Neural progenitor cell (in vitro differentiated cells): ENCODE results near the gene PHLDB2. TPM values are rescaled to one million over a fixed set of nuclear protein-coding genes. Genes with fewer than 3 reads are reported as not detected.

Source experiments
- DNase-seq: peaks from one replicate; pipeline ENCODE4 v3.0.0-alpha.2; 2016; ENCODE audit warnings: low spot score
- H2AFZ ChIP-seq: fragments of 200-600 bp; sonication (generic); replicated peaks from 2 replicates; pipeline ENCODE4 v1.6.1; 2016; ENCODE audit warnings: antibody characterized with exemption
- H3F3A ChIP-seq: fragments of 200-600 bp; sonication (generic); 2 replicates; pipeline ENCODE4 v1.6.1; 2016; ENCODE audit warnings: antibody characterized with exemption, low read depth
- H3K27ac ChIP-seq: fragments of 200-600 bp; sonication (generic); 2 replicates; pipeline ENCODE4 v1.5.1; 2016; ENCODE audit warnings: mild to moderate bottlenecking
- H3K27me3 ChIP-seq: fragments of 200-600 bp; sonication (generic); 2 replicates; pipeline ENCODE4 v1.6.1; 2016; ENCODE audit warnings: mild to moderate bottlenecking, moderate library complexity
- H3K36me3 ChIP-seq: fragments of 200-600 bp; sonication (generic); 2 replicates; pipeline ENCODE4 v1.5.1; 2016
- H3K4me1 ChIP-seq: fragments of 200-600 bp; sonication (generic); 2 replicates; pipeline ENCODE4 v1.6.1; 2016; ENCODE audit warnings: mixed run types
- H3K4me2 ChIP-seq: fragments of 200-600 bp; sonication (generic); 2 replicates; pipeline ENCODE4 v1.6.1; 2016
- H3K4me3 ChIP-seq: fragments of 200-600 bp; sonication (generic); 2 replicates; pipeline ENCODE4 v1.5.1; 2016
- H3K79me2 ChIP-seq: fragments of 200-600 bp; sonication (generic); 2 replicates; pipeline ENCODE4 v1.6.1; 2016; ENCODE audit warnings: low read depth
- H3K9ac ChIP-seq: fragments of 200-600 bp; sonication (generic); 2 replicates; pipeline ENCODE4 v1.6.1; 2016
- H3K9me3 ChIP-seq: fragments of 200-600 bp; sonication (generic); 2 replicates; pipeline ENCODE4 v1.5.1; 2016; ENCODE audit warnings: low read depth
- H4K20me1 ChIP-seq: fragments of 200-600 bp; sonication (generic); 2 replicates; pipeline ENCODE4 v1.6.1; 2016; ENCODE audit warnings: low read depth
- H3K27ac Mint-ChIP-seq: 3 replicates; pipeline ENCODE4 v1.8.0; 2021; ENCODE audit warnings: mixed read lengths
- H3K27me3 Mint-ChIP-seq: 2 replicates; pipeline ENCODE4 v1.8.0; 2022; ENCODE audit warnings: low read depth, mild to moderate bottlenecking, inconsistent platforms, moderate library complexity, mixed read lengths; ENCODE audit not compliant: insufficient read depth
- H3K36me3 Mint-ChIP-seq: 3 replicates; pipeline ENCODE4 v1.8.0; 2021; ENCODE audit warnings: mixed read lengths
- H3K4me1 Mint-ChIP-seq: 3 replicates; pipeline ENCODE4 v1.8.0; 2021; ENCODE audit warnings: mixed read lengths
- H3K4me3 Mint-ChIP-seq: 3 replicates; pipeline ENCODE4 v1.8.0; 2021; ENCODE audit warnings: mild to moderate bottlenecking, moderate library complexity, mixed read lengths
- H3K9me3 Mint-ChIP-seq: 3 replicates; pipeline ENCODE4 v1.8.0; 2020; ENCODE audit warnings: mixed read lengths
- EZH2 ChIP-seq: fragments of 200-600 bp; sonication (generic); IDR thresholded peaks from 2 replicates; pipeline ENCODE4 v1.6.1; 2017; ENCODE audit warnings: antibody characterized with exemption, mild to moderate bottlenecking, moderate library complexity
- EZH2phosphoT487 ChIP-seq: fragments of 200-600 bp; sonication (generic); IDR thresholded peaks from 2 replicates; pipeline ENCODE4 v1.6.1; 2017; ENCODE audit warnings: antibody characterized with exemption
- total RNA-seq: library from RNA; depleted of rRNA; stranded (reverse); fragments of >200 nt; gene quantifications from 2 replicates; pipeline ENCODE4 v1.2.3, GENCODE V29; 2015; ENCODE audit warnings: low replicate concordance
- TF ChIP-seq, protein P1 (sequence below): fragments of 200-600 bp; sonication (generic); IDR thresholded peaks from 2 replicates; pipeline ENCODE4 v1.5.1; 2017; ENCODE audit warnings: antibody characterized with exemption, mild to moderate bottlenecking

The PHLDB2 gene
- total RNA-seq, 1 donor from 2014 or later = 15.9 TPM

DNA sequence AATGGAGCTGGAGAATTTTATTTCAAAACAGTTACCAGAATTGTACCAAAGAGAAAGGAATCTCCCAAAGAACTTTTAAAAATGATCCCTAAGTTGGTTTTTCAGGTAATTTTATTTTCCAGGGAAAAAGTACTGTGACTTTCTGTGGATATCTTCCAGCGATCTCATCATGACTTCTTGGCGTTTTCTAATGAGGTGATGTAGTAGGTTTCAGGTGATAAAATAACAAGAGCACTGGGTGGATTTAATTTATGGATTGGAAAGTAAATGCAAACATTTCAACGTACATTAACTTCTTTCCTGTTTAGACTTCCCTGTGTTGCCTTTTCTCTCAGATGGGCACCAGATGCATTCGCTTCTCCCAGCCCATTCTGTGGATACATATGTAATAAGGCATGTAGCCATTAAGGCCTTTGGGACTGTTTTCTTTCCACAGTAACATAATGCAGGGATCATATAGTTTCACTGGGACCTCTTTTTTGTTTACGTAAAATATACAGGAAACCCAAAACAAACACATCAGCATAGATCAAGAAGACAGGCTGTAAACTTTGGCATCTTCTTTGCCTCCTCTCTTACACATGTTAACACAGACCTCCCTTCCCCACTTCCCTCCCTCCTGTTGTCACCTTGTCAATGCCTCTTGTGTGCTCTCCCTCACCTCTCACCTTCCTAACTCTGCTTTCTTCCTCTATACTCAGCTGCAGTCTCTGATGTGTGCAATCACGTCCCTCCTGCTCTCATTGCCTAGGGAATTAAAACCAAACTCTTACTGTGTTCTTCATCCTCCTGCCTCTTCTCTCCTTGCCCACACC is 13.0 kb downstream of the PHLDB2 start:
- Histone ChIP-seq H3K27ac (no peak overlapping the region), H4K20me1 (no peaks in the 10 kb centered on the region), H3K4me3 (no peak overlapping the region), H3K9ac (no peak overlapping the region), H3K36me3 (no peaks in the 10 kb centered on the region), H3K9me3 (no peaks in the 10 kb centered on the region), H2AFZ (no peak overlapping the region), H3K4me1 (peaks cover 62% of the 10 kb centered on the region), H3K4me2 (peak overlapping the region; percentile 30), H3K27me3 (no peaks in the 10 kb centered on the region), H3F3A (peaks cover 13% of the 10 kb centered on the region), H3K79me2 (no peaks in the 10 kb centered on the region)
- Mint-ChIP-seq H3K27ac (peak overlapping the region; percentile 30), H3K27me3 (no peaks in the 10 kb centered on the region), H3K4me1 (peaks cover 63% of the 10 kb centered on the region), H3K4me3 (no peak overlapping the region), H3K9me3 (peaks cover 3% of the 10 kb centered on the region), H3K36me3 (peaks cover 5% of the 10 kb centered on the region)
- peak; percentile 40 for DNase-seq
- TF ChIP-seq, protein P1, sequence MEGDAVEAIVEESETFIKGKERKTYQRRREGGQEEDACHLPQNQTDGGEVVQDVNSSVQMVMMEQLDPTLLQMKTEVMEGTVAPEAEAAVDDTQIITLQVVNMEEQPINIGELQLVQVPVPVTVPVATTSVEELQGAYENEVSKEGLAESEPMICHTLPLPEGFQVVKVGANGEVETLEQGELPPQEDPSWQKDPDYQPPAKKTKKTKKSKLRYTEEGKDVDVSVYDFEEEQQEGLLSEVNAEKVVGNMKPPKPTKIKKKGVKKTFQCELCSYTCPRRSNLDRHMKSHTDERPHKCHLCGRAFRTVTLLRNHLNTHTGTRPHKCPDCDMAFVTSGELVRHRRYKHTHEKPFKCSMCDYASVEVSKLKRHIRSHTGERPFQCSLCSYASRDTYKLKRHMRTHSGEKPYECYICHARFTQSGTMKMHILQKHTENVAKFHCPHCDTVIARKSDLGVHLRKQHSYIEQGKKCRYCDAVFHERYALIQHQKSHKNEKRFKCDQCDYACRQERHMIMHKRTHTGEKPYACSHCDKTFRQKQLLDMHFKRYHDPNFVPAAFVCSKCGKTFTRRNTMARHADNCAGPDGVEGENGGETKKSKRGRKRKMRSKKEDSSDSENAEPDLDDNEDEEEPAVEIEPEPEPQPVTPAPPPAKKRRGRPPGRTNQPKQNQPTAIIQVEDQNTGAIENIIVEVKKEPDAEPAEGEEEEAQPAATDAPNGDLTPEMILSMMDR = no peak
- TF ChIP-seq EZH2phosphoT487 = no peak

- no peak overlapping the region for H3K4me3 ChIP-seq
- peaks cover 13% of the 10 kb centered on the region for H3F3A ChIP-seq
- H3K79me2 ChIP-seq = no peaks in the 10 kb centered on the region
- H3K27me3 ChIP-seq = no peaks in the 10 kb centered on the region
- Mint-ChIP-seq H3K4me1 (peaks cover 61% of the 10 kb centered on the region), H3K36me3 (peaks cover 9% of the 10 kb centered on the region), H3K27ac (no peak overlapping the region), H3K9me3 (peaks cover 13% of the 10 kb centered on the region), H3K4me3 (no peak overlapping the region), H3K27me3 (no peaks in the 10 kb centered on the region)
- peaks cover 62% of the 10 kb centered on the region for H3K4me1 ChIP-seq
- TF ChIP-seq EZH2phosphoT487 (no peak), EZH2 (no peak)
- TF ChIP-seq, protein P1 = no peak
- no peak overlapping the region for H3K27ac ChIP-seq
- DNase-seq = no peak
- no peaks in the 10 kb centered on the region for H3K36me3 ChIP-seq
- no peaks in the 10 kb centered on the region for H4K20me1 ChIP-seq
- no peaks in the 10 kb centered on the region for H3K9me3 ChIP-seq
- H2AFZ ChIP-seq = no peak overlapping the region
- H3K4me2 ChIP-seq = peak overlapping the region; percentile 30
- H3K9ac ChIP-seq = no peak overlapping the region
These were observed 13.9 kb downstream of the PHLDB2 start for GRCh38 chr3:111872979-111873378.

GRCh38 chr3:111874177-111874820 is 15.2 kb downstream of the PHLDB2 start:
- Histone ChIP-seq H3F3A (peaks cover 13% of the 10 kb centered on the region), H3K9me3 (no peaks in the 10 kb centered on the region), H3K27ac (no peak overlapping the region), H3K4me3 (no peak overlapping the region), H3K79me2 (no peaks in the 10 kb centered on the region), H3K9ac (no peak overlapping the region), H3K4me1 (peaks cover 55% of the 10 kb centered on the region), H2AFZ (no peak overlapping the region), H3K36me3 (no peaks in the 10 kb centered on the region), H3K4me2 (peak overlapping the region; percentile 2), H3K27me3 (no peaks in the 10 kb centered on the region), H4K20me1 (no peaks in the 10 kb centered on the region)
- peak; percentile 55 for DNase-seq
- peaks cover 16% of the 10 kb centered on the region for H3K36me3 Mint-ChIP-seq
- peaks cover 25% of the 10 kb centered on the region for H3K9me3 Mint-ChIP-seq
- H3K4me3 Mint-ChIP-seq = no peak overlapping the region
- no peaks in the 10 kb centered on the region for H3K27me3 Mint-ChIP-seq
- H3K4me1 Mint-ChIP-seq = peaks cover 50% of the 10 kb centered on the region
- TF ChIP-seq, protein P1 = no peak
- TF ChIP-seq EZH2 (no peak), EZH2phosphoT487 (no peak)
- H3K27ac Mint-ChIP-seq = peak overlapping the region; percentile 19
